ENCODE results near the gene MYMK.

The MYMK gene

GRCh38 chr9:133518706-133519449 is 5.9 kb downstream of the MYMK start:
- DNase-seq (ENCODE audit: low spot score), result no peak

- DNase-seq (ENCODE audit: low spot score), result no peak
These were observed 6.6 kb downstream of the MYMK start for GRCh38 chr9:133518200-133518599.

DNA sequence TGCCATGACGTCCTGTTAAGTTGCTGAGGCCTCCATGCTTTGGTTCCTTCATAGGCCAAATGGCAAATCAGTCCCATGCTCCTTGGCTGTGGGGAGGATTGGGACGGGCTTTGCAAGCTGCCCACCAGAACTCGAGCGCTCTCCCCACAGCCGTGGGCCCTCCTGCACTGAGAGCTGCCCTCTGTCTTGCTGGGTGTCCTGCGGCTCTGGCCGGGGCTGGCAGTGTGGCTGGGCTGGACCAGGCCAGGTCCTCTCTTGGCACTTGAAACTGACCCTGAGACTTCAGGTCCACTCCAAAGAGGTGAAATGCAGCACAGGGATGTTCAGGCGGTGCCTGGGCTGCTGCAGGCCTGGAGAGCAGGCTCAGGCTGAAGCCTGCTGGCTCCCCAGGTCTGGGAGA is 7.0 kb downstream of the MYMK start:
- DNase-seq (ENCODE audit: low spot score), result no peak

DNA sequence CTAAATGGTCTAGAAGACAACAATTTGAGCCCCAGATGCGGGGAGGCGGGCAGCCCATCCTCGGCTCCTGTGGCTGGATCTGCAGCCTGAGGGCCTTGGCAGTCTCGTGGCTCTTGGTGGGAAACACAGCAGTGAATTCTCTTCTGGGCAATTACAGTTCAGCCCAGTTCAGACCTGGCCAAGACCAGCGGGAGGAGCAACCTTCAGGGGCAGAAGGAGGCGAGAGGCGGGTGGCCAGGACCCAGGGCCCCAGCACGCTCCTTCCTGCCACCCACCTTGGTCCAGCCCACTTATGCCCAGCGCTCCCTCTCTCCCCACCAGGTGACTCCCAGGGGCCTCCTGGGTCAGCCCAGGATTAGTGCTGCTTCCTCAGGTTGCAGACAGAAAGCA is 7.8 kb downstream of the MYMK start:
- no peak for DNase-seq (ENCODE audit: low spot score)

GRCh38 chr9:133516256-133516960 is 8.4 kb downstream of the MYMK start:
- DNase-seq (ENCODE audit: low spot score), result no peak

DNA sequence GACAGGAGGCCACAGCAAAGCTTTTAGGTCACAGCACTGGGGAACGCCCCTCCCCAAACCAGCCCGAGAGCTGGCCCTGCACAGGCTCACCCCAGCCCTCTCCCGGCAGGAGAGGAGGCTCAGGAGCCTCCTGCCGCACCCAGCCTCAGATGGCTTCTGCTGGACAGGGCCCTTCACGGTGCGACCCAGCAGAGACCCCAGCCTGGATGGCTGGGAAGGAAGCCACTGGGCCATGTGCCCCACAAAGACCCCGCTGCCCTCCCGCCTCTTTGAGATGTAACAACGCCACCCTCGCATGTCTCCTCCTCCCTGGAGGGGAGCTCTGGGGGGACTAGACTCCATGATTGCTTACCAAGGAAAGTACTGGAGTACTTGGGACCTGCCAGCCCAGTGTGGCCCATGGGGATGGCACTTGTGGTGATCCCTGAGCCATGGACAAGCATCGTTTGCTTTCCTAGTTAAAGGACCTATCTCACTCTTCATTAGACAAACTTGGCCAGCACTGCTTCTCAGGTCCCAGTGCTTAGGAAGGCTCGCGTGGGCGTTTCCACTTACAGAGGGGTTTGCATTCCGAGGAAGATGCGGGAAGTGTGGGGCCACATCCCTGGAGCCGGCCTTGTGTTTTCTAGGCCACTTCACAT is 9.0 kb downstream of the MYMK start:
- DNase-seq (ENCODE audit: low spot score), result no peak

- no peak for DNase-seq (ENCODE audit: low spot score)
These were observed 9.5 kb downstream of the MYMK start for GRCh38 chr9:133515240-133515610.

DNA sequence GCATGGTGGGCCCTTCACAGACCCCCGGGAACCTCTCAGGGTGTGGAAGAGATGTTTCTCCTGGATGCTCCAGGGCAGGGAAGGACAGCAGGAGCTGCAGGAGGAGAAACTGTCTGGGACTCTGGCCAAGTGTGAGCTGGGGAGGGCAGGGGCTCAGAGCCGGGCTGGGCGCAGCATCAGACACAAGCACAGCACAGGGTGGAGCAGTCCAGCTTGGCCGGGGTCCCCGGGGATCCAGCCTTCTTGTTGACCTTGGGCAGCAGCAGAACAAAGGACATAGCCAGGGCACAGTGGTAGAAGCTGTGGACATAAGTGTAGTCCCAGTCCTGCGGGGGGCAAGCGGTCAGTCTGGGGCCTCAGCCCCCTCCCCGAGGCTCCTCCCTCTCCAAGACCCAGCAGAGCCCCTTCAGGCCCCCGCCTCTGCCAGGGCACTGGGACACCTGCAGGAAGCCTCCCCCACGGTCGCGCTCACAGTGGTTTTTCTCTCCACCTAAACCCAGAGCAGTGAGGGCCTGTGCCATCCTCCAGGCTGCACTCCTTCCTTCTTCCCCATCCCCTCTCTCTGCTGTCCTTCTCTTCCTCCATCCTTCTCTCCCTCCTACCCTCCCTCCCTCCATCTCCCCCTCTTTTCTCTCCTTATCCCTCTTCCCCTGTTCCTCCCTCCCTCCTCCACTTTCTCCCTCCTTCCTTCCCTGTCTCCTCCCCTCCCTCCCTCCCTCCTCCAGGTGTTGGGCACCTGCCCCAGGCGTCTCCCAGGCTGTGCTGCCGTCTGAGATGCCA is 10.1 kb downstream of the MYMK start:
- DNase-seq (ENCODE audit: low spot score), result no peak

- no peak for DNase-seq (ENCODE audit: low spot score)
These were observed 11.3 kb downstream of the MYMK start for GRCh38 chr9:133513214-133514100.

- DNase-seq (ENCODE audit: low spot score), result no peak
These were observed 12.2 kb downstream of the MYMK start for GRCh38 chr9:133512253-133513213.

DNA sequence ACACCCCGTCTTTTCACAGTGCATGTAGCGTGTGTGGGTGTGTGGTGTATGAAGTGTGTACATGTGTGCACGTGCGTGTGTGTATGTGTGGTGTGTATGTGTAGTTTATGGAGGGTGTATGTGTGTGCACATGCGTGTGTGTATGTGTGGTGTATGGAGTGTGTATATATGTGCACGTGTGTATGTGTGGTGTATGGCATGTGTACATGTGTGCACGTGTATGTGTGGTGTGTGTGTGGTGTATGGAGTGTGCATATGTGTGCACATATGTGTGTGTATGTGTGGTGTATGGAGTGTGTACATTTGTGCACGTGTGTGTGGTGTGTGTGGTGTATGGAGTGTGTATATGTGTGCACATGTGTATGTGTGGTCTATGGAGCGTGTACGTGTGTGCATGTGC is 13.2 kb downstream of the MYMK start:
- no peak for DNase-seq (ENCODE audit: low spot score)

GRCh38 chr9:133510926-133511505 is 13.7 kb downstream of the MYMK start:
- DNase-seq (ENCODE audit: low spot score), result no peak

- no peak for DNase-seq (ENCODE audit: low spot score)
These were observed 15.3 kb downstream of the MYMK start for GRCh38 chr9:133509179-133510083.

DNA sequence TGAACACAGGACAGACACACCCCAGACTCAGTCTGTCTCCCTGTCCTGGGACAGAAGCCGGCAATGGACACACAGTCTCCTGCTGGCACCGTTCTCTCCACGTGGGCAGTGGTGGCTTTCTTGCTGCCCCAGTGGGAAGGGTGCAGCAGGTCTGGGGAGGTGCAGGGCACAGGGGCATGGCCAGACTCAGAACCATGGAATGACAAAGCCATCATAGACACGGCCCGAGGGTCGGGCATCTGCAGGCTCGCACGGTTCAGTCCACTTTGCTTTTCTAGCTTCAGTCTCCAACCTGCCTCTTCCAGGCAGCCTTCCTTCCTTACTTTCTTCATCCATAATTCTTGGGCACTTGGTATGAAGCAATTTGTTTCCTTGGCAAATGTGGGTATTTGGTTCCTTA is 16.7 kb downstream of the MYMK start:
- DNase-seq (ENCODE audit: low spot score), result no peak

GRCh38 chr9:133507246-133507965 is 17.4 kb downstream of the MYMK start:
- no peak for DNase-seq (ENCODE audit: low spot score)

DNA sequence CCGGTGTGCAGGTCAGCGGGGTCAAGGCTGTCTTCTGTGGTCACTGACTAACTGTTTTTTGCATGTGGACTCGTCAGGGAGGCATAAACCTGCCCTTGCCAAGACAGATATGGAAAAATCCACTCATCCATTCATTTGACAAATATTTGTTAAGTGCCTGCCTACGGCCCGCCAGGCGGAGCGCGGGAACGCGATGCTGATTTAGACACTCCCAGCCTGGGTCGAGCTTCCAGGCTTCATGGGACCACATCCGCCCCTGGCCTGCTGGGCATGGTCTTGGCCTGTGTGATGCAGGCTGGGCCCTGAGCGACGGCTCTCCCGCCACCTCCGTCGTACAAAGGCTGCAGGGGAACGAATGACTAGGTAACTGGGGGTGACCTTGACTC is 18.1 kb downstream of the MYMK start:
- peak; percentile 69 for DNase-seq (ENCODE audit: low spot score)

GRCh38 chr9:133505901-133506652 is 18.7 kb downstream of the MYMK start:
- no peak for DNase-seq (ENCODE audit: low spot score)
